ENCODE data around the gene SDK1.

GRCh38 chr7:3867863-3868262 lies 566.8 kb downstream of the SDK1 start:
- TF ChIP-seq CTCF (IDR thresholded peaks at IDR 0.05; ENCODE audit: low read depth, low read length, missing input control) (no peak), GABPA (IDR thresholded peaks at IDR 0.05 in 1 of 2, conservative IDR thresholded peaks at IDR 0.05 in 1 of 2) (no peak), EGR1 (IDR thresholded peaks at IDR 0.05; ENCODE audit: low read depth in 2 of 2) (no peak), RAD21 (IDR thresholded peaks at IDR 0.05) (no peak)

Data from liver (tissue), 3 donors.